Endothelial cell of umbilical vein (primary cell): ENCODE measurements around the gene ACTR3. TPM values are rescaled to one million over a fixed set of nuclear protein-coding genes. Genes with fewer than 3 reads are reported as not detected.

Experiments
- BruUV-seq: library from RNA; stranded (reverse); fragments of 400-500 nt; replicated peaks from 2 replicates; lab custom pipeline; 2021; lab: Mats Ljungman, UMichigan
- CTCF ChIA-PET: fragments of 300-600, 350-600 bp; sonication (Branson Sonifier 250); formaldehyde crosslinking; loops from one replicate; lab custom pipeline; 2021; ENCODE audit warnings: antibody characterized with exemption, inconsistent platforms; lab: Charles Lee
- POLR2A ChIA-PET: fragments of 300-600, 350-600 bp; sonication (Branson Sonifier 250); formaldehyde crosslinking; loops from one replicate; lab custom pipeline; 2021; ENCODE audit warnings: antibody characterized with exemption, inconsistent platforms; lab: Charles Lee
- DNase-seq: peaks from one replicate; pipeline ENCODE4 v3.0.0-alpha.2; 2011; ENCODE audit warnings: low read depth, low spot score
- FAIRE-seq: peaks from 2 replicates; lab custom pipeline; 2011; peaks lifted over from hg19 to GRCh38; lab: Jason Lieb, UNC
- H2AFZ ChIP-seq: 2 replicates; pipeline ENCODE4 v1.6.0; 2012; ENCODE audit warnings: low read depth, low read length, control low read depth, inconsistent platforms
- H3K27ac ChIP-seq: 2 replicates; pipeline ENCODE4 v1.5.1; 2011; ENCODE audit warnings: low read depth, mild to moderate bottlenecking, control low read depth, low read length, moderate library complexity; ENCODE audit not compliant: insufficient read depth
- H3K27me3 ChIP-seq, 2 experiments: 2 replicates each; pipeline versions ENCODE4 v1.6.0 to v1.6.1; 2011; ENCODE audit warnings: low read length in 2 of 2, mixed read lengths in 1 of 2; ENCODE audit not compliant: control insufficient read depth in 2 of 2, insufficient read depth in 2 of 2
- H3K36me3 ChIP-seq, 2 experiments: 2 replicates in 1 of 2; 3 replicates in 1 of 2; pipeline ENCODE4 v1.5.1; 2011; ENCODE audit warnings: low read length in 2 of 2, mild to moderate bottlenecking in 1 of 2, moderate library complexity in 1 of 2; ENCODE audit not compliant: control insufficient read depth in 2 of 2, insufficient read depth in 2 of 2; ENCODE audit errors: extremely low read depth in 1 of 2
- H3K4me1 ChIP-seq: 3 replicates; pipeline ENCODE4 v1.5.1; 2011; ENCODE audit warnings: mild to moderate bottlenecking, low read length; ENCODE audit not compliant: control insufficient read depth, insufficient read depth; ENCODE audit errors: extremely low read depth
- H3K4me2 ChIP-seq: 2 replicates; pipeline ENCODE4 v1.6.1; 2011; ENCODE audit warnings: low read length, control low read depth, mixed read lengths; ENCODE audit not compliant: insufficient read depth
- H3K4me3 ChIP-seq, 3 experiments: fragments of 200-600 bp in 1 of 3; sonication (generic), shearing (Covaris generic) in 1 of 3; replicated peaks in 1 of 3; 2 replicates each; pipeline ENCODE4 v1.5.1; 2011 to 2016; ENCODE audit warnings: control low read depth in 3 of 3, low read length in 3 of 3, mild to moderate bottlenecking in 2 of 3, inconsistent platforms in 1 of 3, low read depth in 1 of 3, moderate library complexity in 1 of 3; ENCODE audit not compliant: insufficient read depth in 1 of 3
- H3K79me2 ChIP-seq: 2 replicates; pipeline ENCODE4 v1.6.0; 2012; ENCODE audit warnings: low read length, inconsistent platforms; ENCODE audit not compliant: control insufficient read depth, insufficient read depth
- H3K9ac ChIP-seq: replicated peaks from 2 replicates; pipeline ENCODE3; 2011; ENCODE audit warnings: low read length, control low read depth; ENCODE audit not compliant: insufficient read depth; ENCODE audit errors: extremely low read depth
- H3K9me1 ChIP-seq: replicated peaks from 3 replicates; pipeline ENCODE4 v1.6.0; 2011; ENCODE audit warnings: mild to moderate bottlenecking, low read length; ENCODE audit not compliant: control insufficient read depth, insufficient read depth; ENCODE audit errors: extremely low read depth
- H3K9me3 ChIP-seq: replicated peaks from 2 replicates; pipeline ENCODE4 v1.5.1; 2012; ENCODE audit warnings: low read length, inconsistent platforms; ENCODE audit not compliant: control insufficient read depth, insufficient read depth
- H4K20me1 ChIP-seq: replicated peaks from 2 replicates; pipeline ENCODE3; 2011; ENCODE audit warnings: mild to moderate bottlenecking, low read length; ENCODE audit not compliant: control insufficient read depth, insufficient read depth; ENCODE audit errors: extremely low read depth
- CTCF ChIP-seq, 2 donors: IDR thresholded peaks; 1 replicate in 1 of 2; 2 replicates in 1 of 2; pipeline ENCODE4 v1.5.1; 2011; ENCODE audit warnings: low read length in 2 of 2, mild to moderate bottlenecking in 2 of 2, moderate library complexity in 2 of 2, control low read depth in 1 of 2, inconsistent platforms in 1 of 2, low read depth in 1 of 2; ENCODE audit not compliant: insufficient read depth in 1 of 2; ENCODE audit errors: extremely low read depth in 1 of 2
- EZH2 ChIP-seq: IDR thresholded peaks from 2 replicates; pipeline ENCODE4 v1.6.1; 2012; ENCODE audit warnings: borderline replicate concordance, low read depth, mild to moderate bottlenecking, moderate library complexity, low read length, inconsistent platforms; ENCODE audit not compliant: severe bottlenecking
- FOS ChIP-seq: IDR thresholded peaks from 2 replicates; pipeline ENCODE4 v1.6.1; 2011; ENCODE audit warnings: mild to moderate bottlenecking, low read length, moderate library complexity, borderline replicate concordance; ENCODE audit not compliant: insufficient read depth
- GATA2 ChIP-seq: IDR thresholded peaks from 2 replicates; pipeline ENCODE4 v1.7.0; 2011; ENCODE audit warnings: low read depth, mild to moderate bottlenecking, moderate library complexity, mixed read lengths, low read length; ENCODE audit not compliant: insufficient read length, insufficient read depth
- JUN ChIP-seq: IDR thresholded peaks from 2 replicates; pipeline ENCODE4 v1.6.1; 2011; ENCODE audit warnings: borderline replicate concordance, low read depth; ENCODE audit not compliant: insufficient read length, insufficient read depth
- MAX ChIP-seq: IDR thresholded peaks from 2 replicates; pipeline ENCODE4 v1.6.1; 2011; ENCODE audit not compliant: insufficient read depth, insufficient read length
- MYC ChIP-seq: IDR thresholded peaks from one replicate; pipeline ENCODE4 v1.6.1; 2011; ENCODE audit warnings: mild to moderate bottlenecking, low read depth, low read length
- POLR2A ChIP-seq: IDR thresholded peaks from 2 replicates; pipeline ENCODE4 v1.6.1; 2012; ENCODE audit warnings: low read depth, mild to moderate bottlenecking, control low read depth, low read length
- POLR2AphosphoS5 ChIP-seq: IDR thresholded peaks from 2 replicates; pipeline ENCODE4 v1.6.1; 2012; ENCODE audit warnings: low read depth, mild to moderate bottlenecking, control low read depth, low read length, moderate library complexity; ENCODE audit not compliant: insufficient read depth
- dilution Hi-C: fragments of 300-500 bp; cut with MboI; formaldehyde crosslinking; loops from one replicate; pipeline ENCODE4 v1.15.0; 2019; ENCODE audit warnings: low sequenced_read_pairs; ENCODE audit not compliant: extremely low pct_ligation_motif_present
- intact Hi-C: fragments of 100-400 bp; cut with micrococcal nuclease; formaldehyde crosslinking; loops from one replicate; pipeline ENCODE4 v1.10.0; 2022
- polyA plus RNA-seq, 4 experiments: library from polyadenylated mRNA; depleted of rRNA in 3 of 4; stranded (reverse) in 3 of 4; unstranded in 1 of 4; fragments of >200 nt; gene quantifications; 2 replicates each; pipeline versions ENCODE4 v1.2.1 to v1.2.3, GENCODE V29; 2011 to 2012; ENCODE audit warnings: missing spikeins in 1 of 4
- total RNA-seq: library from RNA; stranded (reverse); gene quantifications from 2 replicates; pipeline ENCODE4 v1.2.3, GENCODE V29; 2021

ACTR3 gene
- total and polyA plus RNA-seq, 2 donors (not counting 3 experiments of a cell fraction or from before 2014, with no cell fraction given), result 120 to 401 TPM

- peaks cover 38% of the 10 kb centered on the region for H3K79me2 ChIP-seq
- no peak overlapping the region for H3K4me3 ChIP-seq
- POLR2A ChIA-PET, result no interaction called here
- DNase-seq, result no peak
- H3K4me1 ChIP-seq, result peaks cover 23% of the 10 kb centered on the region
- no peaks in the 10 kb centered on the region for H3K9me3 ChIP-seq
- no peak for FAIRE-seq
- no peaks in the 10 kb centered on the region for H3K9me1 ChIP-seq
- H3K27me3 ChIP-seq, result no peaks in the 10 kb centered on the region
- H3K4me2 ChIP-seq, result no peak overlapping the region
- CTCF ChIA-PET, result interaction anchor here (0.9 kb wide), 1 partner anchor 23 kb away, joined by 4 read pairs; no protein-coding TSS in a partner anchor
- H3K9ac ChIP-seq, result no peak overlapping the region
- peaks cover 1% of the 10 kb centered on the region for H4K20me1 ChIP-seq
- H3K27ac ChIP-seq, result no peak overlapping the region
- dilution Hi-C loops, result no loop called here
- BruUV-seq, result no TSS peak
- intact Hi-C loops, result no loop called here
- TF ChIP-seq MYC, result no peak
- TF ChIP-seq CTCF (IDR thresholded peaks at IDR 0.05; ENCODE audit: extremely low read depth in 1 of 2, insufficient read depth in 1 of 2, low read depth in 1 of 2, low read length in 2 of 2), result no peak
- TF ChIP-seq EZH2, result no peak
- no peak for TF ChIP-seq GATA2
- TF ChIP-seq JUN, result no peak
- no peak for TF ChIP-seq MAX
- TF ChIP-seq FOS, result no peak
- TF ChIP-seq POLR2A, result no peak
- TF ChIP-seq POLR2AphosphoS5, result no peak
- no peaks in the 10 kb centered on the region for H3K36me3 ChIP-seq
- H2AFZ ChIP-seq, result no peak overlapping the region
These were observed 2.7 kb upstream of the ACTR3 start for GRCh38 chr2:113887009-113887792.
